Bronchial epithelial cell (primary cell): ENCODE measurements around the gene CNTN1. TPM values are rescaled to one million over a fixed set of nuclear protein-coding genes. Genes with fewer than 3 reads are reported as not detected.
A peak's percentile ranks its signal among the peaks of the same experiment; 100 is the strongest.

Source experiments
- DNase-seq: peaks from one replicate; pipeline ENCODE4 v3.0.0-alpha.2; 2010; ENCODE audit warnings: low read depth
- FAIRE-seq: peaks from 2 replicates; lab custom pipeline; 2011; peaks lifted over from hg19 to GRCh38; lab: Jason Lieb, UNC
- H3K27me3 ChIP-seq: 2 replicates; pipeline ENCODE4 v1.5.1; 2011; ENCODE audit warnings: low read length; ENCODE audit not compliant: control insufficient read depth, insufficient read depth
- H3K36me3 ChIP-seq: 2 replicates; pipeline ENCODE4 v1.5.1; 2011; ENCODE audit warnings: low read length; ENCODE audit not compliant: control insufficient read depth, insufficient read depth
- H3K4me3 ChIP-seq: 2 replicates; pipeline ENCODE4 v1.5.1; 2011; ENCODE audit warnings: mild to moderate bottlenecking, low read depth, low read length, control low read depth
- CTCF ChIP-seq: IDR thresholded peaks from 2 replicates; pipeline ENCODE4 v1.5.1; 2011; ENCODE audit warnings: mild to moderate bottlenecking, moderate library complexity, low read length, control low read depth, inconsistent platforms; ENCODE audit not compliant: insufficient read depth, severe bottlenecking
- total RNA-seq: library from RNA; depleted of rRNA; stranded (reverse); fragments of >200 nt; gene quantifications from 2 replicates; pipeline ENCODE4 v1.2.1, GENCODE V29; 2014

Gene CNTN1
- total RNA-seq, 1 donor from 2014 or later: 2.4 TPM

GRCh38 chr12:40688085-40688725 is 4.0 kb upstream of the CNTN1 start:
- FAIRE-seq: no peak
- TF ChIP-seq CTCF: no peak
- DNase-seq: no peak
- Histone ChIP-seq H3K4me3 (no peak overlapping the region), H3K27me3 (no peaks in the 10 kb centered on the region), H3K36me3 (no peaks in the 10 kb centered on the region)

GRCh38 chr12:40689576-40689975 is 2.7 kb upstream of the CNTN1 start:
- Histone ChIP-seq H3K27me3 (no peaks in the 10 kb centered on the region), H3K36me3 (no peaks in the 10 kb centered on the region), H3K4me3 (no peak overlapping the region)
- peak; percentile 84 for DNase-seq
- TF ChIP-seq CTCF: no peak
- no peak for FAIRE-seq

- FAIRE-seq (no peak), DNase-seq (no peak)
- Histone ChIP-seq H3K4me3 (peak overlapping the region; percentile 80), H3K27me3 (no peaks in the 10 kb centered on the region), H3K36me3 (no peaks in the 10 kb centered on the region)
- TF ChIP-seq CTCF: no peak
Measured at GRCh38 chr12:40692765-40693206, 547 bp downstream of the CNTN1 start.

GRCh38 chr12:40693207-40693821 is 1.1 kb downstream of the CNTN1 start:
- Histone ChIP-seq H3K36me3 (no peaks in the 10 kb centered on the region), H3K4me3 (peak overlapping the region; percentile 80), H3K27me3 (no peaks in the 10 kb centered on the region)
- no peak for TF ChIP-seq CTCF
- FAIRE-seq (no peak), DNase-seq (peak; percentile 54)

- Histone ChIP-seq H3K27me3 (no peaks in the 10 kb centered on the region), H3K36me3 (no peaks in the 10 kb centered on the region), H3K4me3 (no peak overlapping the region)
- no peak for TF ChIP-seq CTCF
- FAIRE-seq (no peak), DNase-seq (peak; percentile 99)
Measured at GRCh38 chr12:40697566-40698259, 5.5 kb downstream of the CNTN1 start.
